RCC 7860 (cell line): ENCODE results near the gene EIF1.
"Not testable (repeated sequence)": the region's sequence is repeated elsewhere in the genome, so short reads cannot be mapped to it uniquely, and the experiment has no call there.

Source experiments
- DNase-seq: peaks from one replicate; pipeline ENCODE4 v3.0.0-alpha.2; 2015; ENCODE audit warnings: low spot score
- FAIRE-seq: peaks from 2 replicates; lab custom pipeline; 2012; peaks lifted over from hg19 to GRCh38; lab: Jason Lieb, UNC

Gene EIF1

GRCh38 chr17:41688641-41689496 is at the start of gene EIF1:
EIF1 (plus strand) TSS chr17:41688885; CDS start chr17:41689039, 154 bp downstream.
- FAIRE-seq: peak; percentile 87
- peak; percentile 98 for DNase-seq

GRCh38 chr17:41638941-41639340 is 49.7 kb upstream of the EIF1 start:
- FAIRE-seq: no peak
- DNase-seq: no peak

- DNase-seq (no peak), FAIRE-seq (no peak)
Measured at GRCh38 chr17:41639492-41640473, 48.9 kb upstream of the EIF1 start.

- not testable (repeated sequence) for FAIRE-seq, DNase-seq
Measured at GRCh38 chr17:41640596-41640995, 48.1 kb upstream of the EIF1 start.

GRCh38 chr17:41642252-41643156 is 46.2 kb upstream of the EIF1 start:
- no peak for FAIRE-seq
- DNase-seq: no peak

GRCh38 chr17:41647038-41647813 is 41.5 kb upstream of the EIF1 start:
- FAIRE-seq: peak; percentile 87
- DNase-seq: peak; percentile 3

- DNase-seq (peak; percentile 60), FAIRE-seq (no peak)
Measured at GRCh38 chr17:41647940-41648410, 40.7 kb upstream of the EIF1 start.

GRCh38 chr17:41648411-41649195 is 40.1 kb upstream of the EIF1 start:
- FAIRE-seq (no peak), DNase-seq (peak; percentile 57)

- no peak for FAIRE-seq
- DNase-seq: no peak
Measured at GRCh38 chr17:41649923-41650519, 38.7 kb upstream of the EIF1 start.

- no peak for FAIRE-seq
- no peak for DNase-seq
Measured at GRCh38 chr17:41650794-41651624, 37.7 kb upstream of the EIF1 start.

GRCh38 chr17:41651625-41652460 is 36.8 kb upstream of the EIF1 start:
- DNase-seq: no peak
- no peak for FAIRE-seq

GRCh38 chr17:41652461-41652970 is 36.2 kb upstream of the EIF1 start:
- no peak for FAIRE-seq

GRCh38 chr17:41653421-41653820 is 35.3 kb upstream of the EIF1 start:
- FAIRE-seq (no peak), DNase-seq (no peak)

More at GRCh38 chr17:41652461-41652970, 36.2 kb upstream of the EIF1 start:
- no peak for DNase-seq

GRCh38 chr17:41653892-41654677 is 34.6 kb upstream of the EIF1 start:
- DNase-seq (no peak), FAIRE-seq (no peak)
